ENCODE measurements around the gene ARRDC3. TPM values are rescaled to one million over a fixed set of nuclear protein-coding genes. Genes with fewer than 3 reads are reported as not detected.

ARRDC3 gene
- total and polyA plus RNA-seq, 10 of the 15 experiments (the other 5 are each of a cell fraction or from before 2014, with no cell fraction given): 2.3 to 14.0 (median 8.6) TPM

DNA sequence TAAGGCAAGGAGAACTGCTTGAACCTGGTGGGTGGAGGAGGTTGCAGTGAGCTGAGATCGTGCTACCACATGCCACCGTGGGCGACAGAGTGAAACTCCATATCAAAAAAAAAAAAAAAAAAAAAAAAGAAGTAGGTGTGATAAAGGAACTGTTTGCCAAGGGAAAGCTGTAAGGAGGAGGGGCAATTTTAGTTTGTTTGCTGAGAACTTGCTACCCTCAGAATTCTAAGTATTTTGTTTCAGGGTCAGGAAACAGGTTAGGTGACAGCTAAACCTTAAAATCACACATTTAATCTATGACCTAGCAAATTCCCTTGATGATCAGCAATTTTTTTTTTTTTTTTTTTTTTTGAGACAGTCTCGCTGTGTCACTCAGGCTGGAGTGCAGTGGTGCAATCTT is 7.2 kb upstream of the ARRDC3 start:
- H3K9me3 ChIP-seq (replicated peaks; ENCODE audit: control insufficient read depth, insufficient read depth, low read length): no peaks in the 10 kb centered on the region
- CTCF ChIA-PET: interaction anchor here (0.6 to 1.8 kb wide), 8 partner anchors 18 to 601 kb away, joined by 3 to 7 read pairs (median 3); no protein-coding TSS in a partner anchor
- no peak for FAIRE-seq
- SMC1A ChIA-PET (ENCODE audit: uncharacterized antibody, unreplicated experiment): interaction anchor here (0.6 to 10.9 kb wide), 3 partner anchors 30 to 211 kb away, joined by 3 to 107 read pairs (median 3); no protein-coding TSS in a partner anchor
- H3K4me2 ChIP-seq (ENCODE audit: control insufficient read depth, insufficient read depth): no peak overlapping the region
- H3K36me3 ChIP-seq (ENCODE audit: control insufficient read depth in 2 of 2, insufficient read depth in 2 of 2, low read length in 1 of 2): no peaks in the 10 kb centered on the region
- no peaks in the 10 kb centered on the region for H3K27me3 ChIP-seq (replicated peaks in 1 of 2; ENCODE audit: control insufficient read depth in 2 of 2, insufficient read depth in 2 of 2, low read length in 1 of 2)
- POLR2A ChIA-PET: interaction anchor here (0.6 to 1.1 kb wide), 3 partner anchors 9 to 145 kb away, joined by 3 to 5 read pairs (median 3); no protein-coding TSS in a partner anchor
- no peak for DNase-seq (ENCODE audit: low read depth, low spot score)
- no peak overlapping the region for H2AFZ ChIP-seq (ENCODE audit: control insufficient read depth, low read depth, low read length)
- H4K20me1 ChIP-seq (ENCODE audit: control insufficient read depth, insufficient read depth): no peaks in the 10 kb centered on the region
- no peaks in the 10 kb centered on the region for H3K4me1 ChIP-seq (ENCODE audit: control insufficient read depth, insufficient read depth, low read length)
- no peak for TF ChIP-seq YY1 (IDR thresholded peaks at IDR 0.05; ENCODE audit: low read depth, low read length)
- no peak for TF ChIP-seq SKIL (IDR thresholded peaks at IDR 0.05; ENCODE audit: low read depth, poor library complexity, severe bottlenecking)
- no peak for TF ChIP-seq DPF2 (IDR thresholded peaks at IDR 0.05)
- TF ChIP-seq IKZF2 (IDR thresholded peaks at IDR 0.05): no peak
- TF ChIP-seq, protein P1, sequence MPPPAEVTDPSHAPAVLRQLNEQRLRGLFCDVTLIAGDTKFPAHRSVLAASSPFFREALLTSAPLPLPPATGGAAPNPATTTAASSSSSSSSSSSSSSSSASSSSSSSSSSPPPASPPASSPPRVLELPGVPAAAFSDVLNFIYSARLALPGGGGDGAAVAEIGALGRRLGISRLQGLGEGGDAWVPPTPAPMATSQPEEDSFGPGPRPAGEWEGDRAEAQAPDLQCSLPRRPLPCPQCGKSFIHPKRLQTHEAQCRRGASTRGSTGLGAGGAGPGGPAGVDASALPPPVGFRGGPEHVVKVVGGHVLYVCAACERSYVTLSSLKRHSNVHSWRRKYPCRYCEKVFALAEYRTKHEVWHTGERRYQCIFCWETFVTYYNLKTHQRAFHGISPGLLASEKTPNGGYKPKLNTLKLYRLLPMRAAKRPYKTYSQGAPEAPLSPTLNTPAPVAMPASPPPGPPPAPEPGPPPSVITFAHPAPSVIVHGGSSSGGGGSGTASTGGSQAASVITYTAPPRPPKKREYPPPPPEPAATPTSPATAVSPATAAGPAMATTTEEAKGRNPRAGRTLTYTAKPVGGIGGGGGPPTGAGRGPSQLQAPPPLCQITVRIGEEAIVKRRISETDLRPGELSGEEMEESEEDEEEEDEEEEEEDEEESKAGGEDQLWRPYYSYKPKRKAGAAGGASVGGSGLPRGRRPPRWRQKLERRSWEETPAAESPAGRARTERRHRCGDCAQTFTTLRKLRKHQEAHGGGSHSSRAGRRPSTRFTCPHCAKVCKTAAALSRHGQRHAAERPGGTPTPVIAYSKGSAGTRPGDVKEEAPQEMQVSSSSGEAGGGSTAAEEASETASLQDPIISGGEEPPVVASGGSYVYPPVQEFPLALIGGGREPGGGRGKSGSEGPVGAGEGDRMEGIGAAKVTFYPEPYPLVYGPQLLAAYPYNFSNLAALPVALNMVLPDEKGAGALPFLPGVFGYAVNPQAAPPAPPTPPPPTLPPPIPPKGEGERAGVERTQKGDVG (CRISPR knock-in tag; IDR thresholded peaks at IDR 0.05): no peak
- TF ChIP-seq TCF3 (IDR thresholded peaks at IDR 0.05; ENCODE audit: borderline replicate concordance, insufficient read depth, low read depth, low read length): no peak
- no peak for TF ChIP-seq GABPA (IDR thresholded peaks at IDR 0.05; ENCODE audit: low read depth)
- no peak for TF ChIP-seq ZNF687 (IDR thresholded peaks at IDR 0.05)
- TF ChIP-seq USF1 (IDR thresholded peaks at IDR 0.05; ENCODE audit: borderline replicate concordance, extremely low read length, insufficient read depth, low read depth, low read length): no peak
- TF ChIP-seq PML (IDR thresholded peaks at IDR 0.05; ENCODE audit: low read length): no peak
- H3K79me2 ChIP-seq (ENCODE audit: control insufficient read depth, insufficient read depth, low read length): no peaks in the 10 kb centered on the region
- intact Hi-C loops (cut with micrococcal nuclease; ENCODE audit: unreplicated experiment) (no loop called here), in situ Hi-C loops (cut with MboI) (no loop called here)
- no peak overlapping the region for H3K27ac ChIP-seq (ENCODE audit: control insufficient read depth, insufficient read depth)
- ATAC-seq: no peak
- BruUV-seq (replicated peaks): no TSS peak
- WGBS (ENCODE audit: insufficient coverage, insufficient replicate concordance, low lambda C conversion rate, missing lambda C conversion rate): 80% methylated on average over 1 of the region's 4 CpGs
- H3K4me3 ChIP-seq: no peak overlapping the region
- RAD21 ChIA-PET (ENCODE audit: unreplicated experiment): interaction anchor here (0.6 to 1.0 kb wide), 3 partner anchors 12 to 459 kb away, joined by 3 to 4 read pairs (median 3); no protein-coding TSS in a partner anchor
- no peak overlapping the region for H3K9ac ChIP-seq (ENCODE audit: control insufficient read depth, insufficient read depth, low read length)
